WTC11 (cell line): Measurements from ENCODE around the gene EHF. TPM values are rescaled to one million over a fixed set of nuclear protein-coding genes. Genes with fewer than 3 reads are reported as not detected.

Source experiments
- ATAC-seq: fragments of 200-7000 bp; cut with Tn5 transposase; 2 replicates; pipeline ENCODE4 v1.10.0; 2021; ENCODE audit warnings: mild to moderate bottlenecking, moderate library complexity
- CTCF ChIA-PET: fragments of 300-600 bp; sonication (Branson Sonifier 250); formaldehyde crosslinking; loops from one replicate; lab custom pipeline; 2021; ENCODE audit warnings: antibody characterized with exemption; lab: Charles Lee
- POLR2A ChIA-PET: fragments of 350-600 bp; sonication (Branson Sonifier 250); formaldehyde crosslinking; loops from one replicate; lab custom pipeline; 2021; ENCODE audit warnings: antibody characterized with exemption; lab: Charles Lee
- DNase-seq: peaks from one replicate; pipeline ENCODE4 v3.0.0; 2021; ENCODE audit warnings: low spot score
- H3K27ac Mint-ChIP-seq: 2 replicates; pipeline ENCODE4 v1.8.0; 2021; ENCODE audit warnings: mixed read lengths
- H3K27me3 Mint-ChIP-seq: 2 replicates; pipeline ENCODE4 v1.8.0; 2021; ENCODE audit warnings: low read depth, mild to moderate bottlenecking, moderate library complexity, mixed read lengths
- H3K36me3 Mint-ChIP-seq: 2 replicates; pipeline ENCODE4 v1.8.0; 2021; ENCODE audit warnings: mixed read lengths
- H3K4me1 Mint-ChIP-seq: 2 replicates; pipeline ENCODE4 v1.8.0; 2022; ENCODE audit warnings: mixed read lengths
- H3K4me3 Mint-ChIP-seq: 2 replicates; pipeline ENCODE4 v1.8.0; 2021; ENCODE audit warnings: mild to moderate bottlenecking, moderate library complexity, mixed read lengths
- H3K9me3 Mint-ChIP-seq: 2 replicates; pipeline ENCODE4 v1.8.0; 2021; ENCODE audit warnings: mixed read lengths
- CREM ChIP-seq: sonication (generic); formaldehyde crosslinking; IDR thresholded peaks from 2 replicates; pipeline ENCODE4 v1.8.1; 2022; ENCODE audit warnings: mild to moderate bottlenecking, missing genetic modification reagents, moderate library complexity
- ETV6 ChIP-seq: sonication (generic); formaldehyde crosslinking; IDR thresholded peaks from 2 replicates; pipeline ENCODE4 v1.8.1; 2022; ENCODE audit warnings: mild to moderate bottlenecking, missing genetic modification reagents
- FOXK1 ChIP-seq: sonication (generic); formaldehyde crosslinking; IDR thresholded peaks from 2 replicates; pipeline ENCODE4 v1.8.0; 2022; ENCODE audit warnings: mild to moderate bottlenecking, moderate library complexity, missing genetic modification reagents
- IRF2 ChIP-seq: sonication (generic); formaldehyde crosslinking; IDR thresholded peaks from 2 replicates; pipeline ENCODE4 v1.8.0; 2022; ENCODE audit warnings: low read depth, missing genetic modification reagents, borderline replicate concordance
- JUN ChIP-seq: sonication (generic); formaldehyde crosslinking; IDR thresholded peaks from 2 replicates; pipeline ENCODE4 v1.8.0; 2023; ENCODE audit warnings: mild to moderate bottlenecking, missing genetic modification reagents
- KAT7 ChIP-seq: sonication (generic); formaldehyde crosslinking; IDR thresholded peaks from 2 replicates; pipeline ENCODE4 v1.8.1; 2023; ENCODE audit warnings: missing genetic modification reagents, mild to moderate bottlenecking, borderline replicate concordance
- NFE2L1 ChIP-seq: sonication (generic); formaldehyde crosslinking; IDR thresholded peaks from 2 replicates; pipeline ENCODE4 v1.8.1; 2023; ENCODE audit warnings: missing genetic modification reagents
- OVOL2 ChIP-seq: fragments of 250-450 bp; sonication (Bioruptor Pico); IDR thresholded peaks from 2 replicates; pipeline ENCODE4 v1.9.0; 2021; ENCODE audit warnings: mild to moderate bottlenecking, borderline replicate concordance
- SMAD3 ChIP-seq: sonication (generic); formaldehyde crosslinking; IDR thresholded peaks from 2 replicates; pipeline ENCODE4 v1.8.0; 2022; ENCODE audit warnings: missing genetic modification reagents, mild to moderate bottlenecking, borderline replicate concordance
- SOX15 ChIP-seq: fragments of 250-450 bp; sonication (Bioruptor Pico); IDR thresholded peaks from 2 replicates; pipeline ENCODE4 v1.9.0; 2021; ENCODE audit warnings: mild to moderate bottlenecking
- TP53 ChIP-seq: sonication (generic); formaldehyde crosslinking; IDR thresholded peaks from 2 replicates; pipeline ENCODE4 v1.8.1; 2023; ENCODE audit warnings: mild to moderate bottlenecking, missing genetic modification reagents
- ZNF219 ChIP-seq: sonication (generic); formaldehyde crosslinking; IDR thresholded peaks from 2 replicates; pipeline ENCODE4 v1.8.0; 2023; ENCODE audit warnings: missing genetic modification reagents, mild to moderate bottlenecking, borderline replicate concordance
- ZNF317 ChIP-seq: sonication (generic); formaldehyde crosslinking; IDR thresholded peaks from 2 replicates; pipeline ENCODE4 v1.8.1; 2023; ENCODE audit warnings: low read depth, mild to moderate bottlenecking, moderate library complexity, missing genetic modification reagents, borderline replicate concordance
- ZNF416 ChIP-seq: fragments of 250-450 bp; sonication (Bioruptor Pico); IDR thresholded peaks from 2 replicates; pipeline ENCODE4 v1.9.0; 2021; ENCODE audit warnings: mild to moderate bottlenecking, inconsistent platforms
- total RNA-seq: library from RNA; stranded (reverse); gene quantifications from 3 replicates; pipeline ENCODE4 v1.2.3, GENCODE V29; 2021
- TF ChIP-seq, protein P1 (sequence below): sonication (generic); formaldehyde crosslinking; IDR thresholded peaks from 2 replicates; pipeline ENCODE4 v1.8.0; 2023; ENCODE audit warnings: missing genetic modification reagents
- TF ChIP-seq, protein P2 (sequence below): sonication (generic); formaldehyde crosslinking; IDR thresholded peaks from 2 replicates; pipeline ENCODE4 v1.8.1; 2023; ENCODE audit warnings: mild to moderate bottlenecking, missing genetic modification reagents
- TF ChIP-seq, protein P3 (sequence below): sonication (generic); formaldehyde crosslinking; IDR thresholded peaks from 2 replicates; pipeline ENCODE4 v1.8.1; 2022; ENCODE audit warnings: low read depth, mild to moderate bottlenecking, moderate library complexity, missing genetic modification reagents, borderline replicate concordance
- TF ChIP-seq, protein P4 (sequence below): sonication (generic); formaldehyde crosslinking; conservative IDR thresholded peaks from 2 replicates; pipeline ENCODE4 v1.8.1; 2022; ENCODE audit warnings: mild to moderate bottlenecking, missing genetic modification reagents
- TF ChIP-seq, protein P5 (sequence below): fragments of 250-450 bp; sonication (Bioruptor Pico); IDR thresholded peaks from 2 replicates; pipeline ENCODE4 v1.8.0; 2021; ENCODE audit warnings: mild to moderate bottlenecking
- TF ChIP-seq, protein P6 (sequence below): fragments of 250-450 bp; sonication (Bioruptor Pico); IDR thresholded peaks from 2 replicates; pipeline ENCODE4 v1.9.0; 2021; ENCODE audit warnings: moderate library complexity, mild to moderate bottlenecking, inconsistent platforms, borderline replicate concordance

EHF gene
- total RNA-seq, 1 experiment from 2014 or later, result 0.46 TPM

DNA sequence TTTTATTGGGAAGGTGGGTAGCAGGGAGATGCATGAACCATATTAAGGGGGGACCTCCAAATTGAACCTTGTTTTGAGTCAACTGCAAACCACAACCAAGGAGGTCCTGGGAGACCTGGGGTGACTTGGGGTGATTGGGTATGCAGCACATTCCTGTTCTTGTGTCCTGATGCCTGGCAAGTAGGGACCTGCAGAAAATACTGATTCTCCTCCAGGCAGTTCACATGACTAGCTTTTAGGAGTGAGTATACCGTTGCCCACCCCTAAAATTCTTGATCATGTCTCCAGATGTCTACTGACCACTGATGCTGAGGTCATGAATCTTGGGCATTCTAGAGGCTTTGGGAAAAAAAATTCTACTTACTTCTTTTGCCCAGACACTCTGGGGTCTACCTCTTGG, 6.3 kb downstream of the EHF start:
- ATAC-seq, result no peak

DNA sequence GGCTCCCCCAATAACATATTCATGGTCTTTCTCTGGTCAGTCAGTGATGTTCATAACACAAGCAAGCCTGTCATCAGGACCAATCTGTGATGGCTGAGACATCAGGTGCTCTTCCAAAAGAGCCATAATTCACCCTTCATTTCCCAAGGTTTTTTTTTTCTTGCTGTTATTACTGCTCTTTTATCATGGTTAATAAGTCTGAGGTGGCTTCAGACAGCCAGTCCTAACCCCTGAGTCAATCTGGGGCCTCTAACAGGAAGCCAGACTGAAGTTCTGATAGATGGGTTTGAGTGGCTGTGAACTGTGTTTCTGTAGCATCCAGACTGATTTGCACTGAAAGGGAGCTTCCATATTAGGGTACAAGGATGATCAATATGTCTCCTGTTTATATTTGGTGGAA, 8.8 kb downstream of the EHF start:
- ChIA-PET CTCF (no interaction called here), POLR2A (no interaction called here)
- TF ChIP-seq, protein P1, sequence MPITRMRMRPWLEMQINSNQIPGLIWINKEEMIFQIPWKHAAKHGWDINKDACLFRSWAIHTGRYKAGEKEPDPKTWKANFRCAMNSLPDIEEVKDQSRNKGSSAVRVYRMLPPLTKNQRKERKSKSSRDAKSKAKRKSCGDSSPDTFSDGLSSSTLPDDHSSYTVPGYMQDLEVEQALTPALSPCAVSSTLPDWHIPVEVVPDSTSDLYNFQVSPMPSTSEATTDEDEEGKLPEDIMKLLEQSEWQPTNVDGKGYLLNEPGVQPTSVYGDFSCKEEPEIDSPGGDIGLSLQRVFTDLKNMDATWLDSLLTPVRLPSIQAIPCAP (CRISPR knock-in tag), result no peak
- TF ChIP-seq FOXK1 (CRISPR knock-in tag) (no peak), ZNF317 (CRISPR knock-in tag) (no peak), SOX15 (CRISPR knock-in tag) (no peak), ETV6 (CRISPR knock-in tag) (no peak), OVOL2 (CRISPR knock-in tag) (no peak), NFE2L1 (no peak), JUN (no peak)
- TF ChIP-seq, protein P2, sequence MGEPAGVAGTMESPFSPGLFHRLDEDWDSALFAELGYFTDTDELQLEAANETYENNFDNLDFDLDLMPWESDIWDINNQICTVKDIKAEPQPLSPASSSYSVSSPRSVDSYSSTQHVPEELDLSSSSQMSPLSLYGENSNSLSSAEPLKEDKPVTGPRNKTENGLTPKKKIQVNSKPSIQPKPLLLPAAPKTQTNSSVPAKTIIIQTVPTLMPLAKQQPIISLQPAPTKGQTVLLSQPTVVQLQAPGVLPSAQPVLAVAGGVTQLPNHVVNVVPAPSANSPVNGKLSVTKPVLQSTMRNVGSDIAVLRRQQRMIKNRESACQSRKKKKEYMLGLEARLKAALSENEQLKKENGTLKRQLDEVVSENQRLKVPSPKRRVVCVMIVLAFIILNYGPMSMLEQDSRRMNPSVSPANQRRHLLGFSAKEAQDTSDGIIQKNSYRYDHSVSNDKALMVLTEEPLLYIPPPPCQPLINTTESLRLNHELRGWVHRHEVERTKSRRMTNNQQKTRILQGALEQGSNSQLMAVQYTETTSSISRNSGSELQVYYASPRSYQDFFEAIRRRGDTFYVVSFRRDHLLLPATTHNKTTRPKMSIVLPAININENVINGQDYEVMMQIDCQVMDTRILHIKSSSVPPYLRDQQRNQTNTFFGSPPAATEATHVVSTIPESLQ (CRISPR knock-in tag), result no peak
- TF ChIP-seq, protein P3, sequence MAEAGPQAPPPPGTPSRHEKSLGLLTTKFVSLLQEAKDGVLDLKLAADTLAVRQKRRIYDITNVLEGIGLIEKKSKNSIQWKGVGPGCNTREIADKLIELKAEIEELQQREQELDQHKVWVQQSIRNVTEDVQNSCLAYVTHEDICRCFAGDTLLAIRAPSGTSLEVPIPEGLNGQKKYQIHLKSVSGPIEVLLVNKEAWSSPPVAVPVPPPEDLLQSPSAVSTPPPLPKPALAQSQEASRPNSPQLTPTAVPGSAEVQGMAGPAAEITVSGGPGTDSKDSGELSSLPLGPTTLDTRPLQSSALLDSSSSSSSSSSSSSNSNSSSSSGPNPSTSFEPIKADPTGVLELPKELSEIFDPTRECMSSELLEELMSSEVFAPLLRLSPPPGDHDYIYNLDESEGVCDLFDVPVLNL (CRISPR knock-in tag), result no peak
- Mint-ChIP-seq H3K27ac (no peak overlapping the region), H3K4me1 (peaks cover 14% of the 10 kb centered on the region), H3K27me3 (no peaks in the 10 kb centered on the region), H3K36me3 (no peaks in the 10 kb centered on the region), H3K4me3 (no peak overlapping the region), H3K9me3 (no peaks in the 10 kb centered on the region)
- DNase-seq, result no peak
- no peak for ATAC-seq

More for the DNA sequence above, 6.3 kb downstream of the EHF start:
- Mint-ChIP-seq H3K27ac (no peak overlapping the region), H3K9me3 (no peaks in the 10 kb centered on the region), H3K4me3 (no peak overlapping the region), H3K27me3 (no peaks in the 10 kb centered on the region; the same call in 1 of the 2 replicates), H3K36me3 (no peaks in the 10 kb centered on the region), H3K4me1 (peaks cover under 1% of the 10 kb centered on the region; the same call in 1 of the 2 replicates)
- CTCF ChIA-PET, result no interaction called here
- no peak for DNase-seq
- TF ChIP-seq, protein P4, sequence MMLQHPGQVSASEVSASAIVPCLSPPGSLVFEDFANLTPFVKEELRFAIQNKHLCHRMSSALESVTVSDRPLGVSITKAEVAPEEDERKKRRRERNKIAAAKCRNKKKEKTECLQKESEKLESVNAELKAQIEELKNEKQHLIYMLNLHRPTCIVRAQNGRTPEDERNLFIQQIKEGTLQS (CRISPR knock-in tag), result no peak
- TF ChIP-seq SMAD3 (CRISPR knock-in tag) (no peak), KAT7 (CRISPR knock-in tag) (no peak), IRF2 (CRISPR knock-in tag) (no peak), TP53 (no peak), CREM (CRISPR knock-in tag) (no peak)
- TF ChIP-seq, protein P5, sequence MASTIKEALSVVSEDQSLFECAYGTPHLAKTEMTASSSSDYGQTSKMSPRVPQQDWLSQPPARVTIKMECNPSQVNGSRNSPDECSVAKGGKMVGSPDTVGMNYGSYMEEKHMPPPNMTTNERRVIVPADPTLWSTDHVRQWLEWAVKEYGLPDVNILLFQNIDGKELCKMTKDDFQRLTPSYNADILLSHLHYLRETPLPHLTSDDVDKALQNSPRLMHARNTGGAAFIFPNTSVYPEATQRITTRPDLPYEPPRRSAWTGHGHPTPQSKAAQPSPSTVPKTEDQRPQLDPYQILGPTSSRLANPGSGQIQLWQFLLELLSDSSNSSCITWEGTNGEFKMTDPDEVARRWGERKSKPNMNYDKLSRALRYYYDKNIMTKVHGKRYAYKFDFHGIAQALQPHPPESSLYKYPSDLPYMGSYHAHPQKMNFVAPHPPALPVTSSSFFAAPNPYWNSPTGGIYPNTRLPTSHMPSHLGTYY, result no peak
- POLR2A ChIA-PET, result no interaction called here

DNA sequence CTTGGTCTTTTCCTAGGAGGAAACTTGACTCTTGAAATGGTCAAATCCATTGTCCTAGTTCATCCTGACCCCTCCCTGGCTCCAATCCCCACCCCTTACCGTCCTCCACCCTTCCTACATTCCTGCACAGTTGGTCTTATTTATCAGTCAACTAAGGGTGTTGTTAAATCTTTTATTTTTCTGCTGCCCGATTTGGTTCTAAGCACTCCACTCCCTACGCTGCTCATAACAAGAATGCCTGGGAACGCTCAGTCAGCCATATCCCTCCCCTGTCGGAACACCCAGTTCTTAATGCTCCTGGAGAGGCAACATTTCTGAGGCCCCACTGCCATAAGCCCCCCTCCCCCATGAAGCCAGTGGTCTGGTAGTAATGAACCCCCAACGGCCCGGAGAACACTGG, 9.7 kb downstream of the EHF start:
- no peak for ATAC-seq
- TF ChIP-seq ZNF219, result no peak
- TF ChIP-seq, protein P1 (CRISPR knock-in tag), result no peak
- TF ChIP-seq OVOL2 (CRISPR knock-in tag), result no peak
- TF ChIP-seq ZNF416, result no peak
- TF ChIP-seq, protein P6, sequence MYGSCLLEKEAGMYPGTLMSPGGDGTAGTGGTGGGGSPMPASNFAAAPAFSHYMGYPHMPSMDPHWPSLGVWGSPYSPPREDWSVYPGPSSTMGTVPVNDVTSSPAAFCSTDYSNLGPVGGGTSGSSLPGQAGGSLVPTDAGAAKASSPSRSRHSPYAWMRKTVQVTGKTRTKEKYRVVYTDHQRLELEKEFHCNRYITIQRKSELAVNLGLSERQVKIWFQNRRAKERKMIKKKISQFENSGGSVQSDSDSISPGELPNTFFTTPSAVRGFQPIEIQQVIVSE (CRISPR knock-in tag), result no peak
- ChIA-PET CTCF (no interaction called here), POLR2A (interaction anchor here (0.6 kb wide), 1 partner anchor 993 kb away, joined by 4 read pairs; no protein-coding TSS in a partner anchor)
- Mint-ChIP-seq H3K4me1 (peaks cover 14% of the 10 kb centered on the region), H3K27ac (no peak overlapping the region), H3K9me3 (no peaks in the 10 kb centered on the region), H3K36me3 (no peaks in the 10 kb centered on the region), H3K27me3 (no peaks in the 10 kb centered on the region), H3K4me3 (no peak overlapping the region)
- no peak for DNase-seq
